NCI-H2081 treated with DMSO at 0.1 percent for 48 hours (cell line): ENCODE measurements around the gene CRLF1.

Experiments
- DNase-seq: peaks from one replicate; lab custom pipeline; 2025; lab: John Stamatoyannopoulos, UW

Gene CRLF1

GRCh38 chr19:18606281-18607225 lies at the start of gene CRLF1:
Gene CRLF1, minus strand, starts transcription at chr19:18606799. Its CDS starts 143 bp downstream, at chr19:18606656.
- DNase-seq = no peak

GRCh38 chr19:18655173-18655844 lies 48.7 kb upstream of the CRLF1 start:
- no peak for DNase-seq

GRCh38 chr19:18654469-18654868 lies 47.9 kb upstream of the CRLF1 start:
- DNase-seq = no peak

- no peak for DNase-seq
Observed at GRCh38 chr19:18653853-18654252, 47.3 kb upstream of the CRLF1 start.

- DNase-seq = no peak
Observed at GRCh38 chr19:18651733-18652132, 45.1 kb upstream of the CRLF1 start.

- DNase-seq = no peak
Observed at GRCh38 chr19:18651300-18651699, 44.7 kb upstream of the CRLF1 start.

GRCh38 chr19:18650468-18651041 lies 44.0 kb upstream of the CRLF1 start:
- DNase-seq = no peak

- no peak for DNase-seq
Observed at GRCh38 chr19:18650021-18650390, 43.4 kb upstream of the CRLF1 start.

- no peak for DNase-seq
Observed at GRCh38 chr19:18649371-18650020, 42.9 kb upstream of the CRLF1 start.

GRCh38 chr19:18648973-18649315 lies 42.3 kb upstream of the CRLF1 start:
- no peak for DNase-seq

- no peak for DNase-seq
Observed at GRCh38 chr19:18647807-18648206, 41.2 kb upstream of the CRLF1 start.

- DNase-seq = no peak
Observed at GRCh38 chr19:18647371-18647767, 40.8 kb upstream of the CRLF1 start.

GRCh38 chr19:18646535-18647370 lies 40.2 kb upstream of the CRLF1 start:
- no peak for DNase-seq

GRCh38 chr19:18645035-18645511 lies 38.5 kb upstream of the CRLF1 start:
- no peak for DNase-seq

- DNase-seq = no peak
Observed at GRCh38 chr19:18644196-18645034, 37.8 kb upstream of the CRLF1 start.

- DNase-seq = no peak
Observed at GRCh38 chr19:18639706-18640243, 33.2 kb upstream of the CRLF1 start.

GRCh38 chr19:18637673-18638630 lies 31.4 kb upstream of the CRLF1 start:
- DNase-seq = no peak

GRCh38 chr19:18636969-18637629 lies 30.5 kb upstream of the CRLF1 start, which contains the start of gene KLHL26:
Gene KLHL26, plus strand, starts transcription at chr19:18637028. Its CDS starts 27 bp downstream, at chr19:18637055.
- no peak for DNase-seq
